NCI-H460 (cell line): ENCODE data around the gene NTSR1. TPM values are rescaled to one million over a fixed set of nuclear protein-coding genes. Genes with fewer than 3 reads are reported as not detected.

Experiments
- DNase-seq: peaks from one replicate; pipeline ENCODE4 v3.0.0-alpha.2; 2016; ENCODE audit warnings: low read depth; ENCODE audit errors: extremely low read depth
- total RNA-seq: library from RNA; depleted of rRNA; stranded (reverse); fragments of >200 nt; shearing (Covaris generic); gene quantifications from 2 replicates; pipeline ENCODE4 v1.2.3, GENCODE V29; 2014

The NTSR1 gene
- total RNA-seq, 1 experiment from 2014 or later = 19.3 TPM

- DNase-seq = no peak
Measured at GRCh38 chr20:62797671-62798532, 89.3 kb downstream of the NTSR1 start.

GRCh38 chr20:62799036-62799435 lies 90.4 kb downstream of the NTSR1 start:
- DNase-seq = no peak

- DNase-seq = no peak
Measured at GRCh38 chr20:62799459-62799858, 90.8 kb downstream of the NTSR1 start.

- no peak for DNase-seq
Measured at GRCh38 chr20:62799873-62800272, 91.2 kb downstream of the NTSR1 start.

GRCh38 chr20:62800314-62801259 lies 92.0 kb downstream of the NTSR1 start:
- DNase-seq = no peak

GRCh38 chr20:62801284-62802010 lies 92.8 kb downstream of the NTSR1 start:
- no peak for DNase-seq

GRCh38 chr20:62802026-62802712 lies 93.5 kb downstream of the NTSR1 start:
- no peak for DNase-seq

- DNase-seq = no peak
Measured at GRCh38 chr20:62804021-62804626, 95.5 kb downstream of the NTSR1 start.

- no peak for DNase-seq
Measured at GRCh38 chr20:62804627-62805154, 96.1 kb downstream of the NTSR1 start, which contains the start of gene OGFR. TSS of gene OGFR (plus strand) at chr20:62804835. CDS start at chr20:62804860, 25 bp downstream.

- no peak for DNase-seq
Measured at GRCh38 chr20:62805155-62805710, 96.6 kb downstream of the NTSR1 start.

GRCh38 chr20:62805711-62806382 lies 97.2 kb downstream of the NTSR1 start:
- DNase-seq = no peak

GRCh38 chr20:62806383-62807050 lies 97.9 kb downstream of the NTSR1 start:
- DNase-seq = no peak

- DNase-seq = no peak
Measured at GRCh38 chr20:62807444-62808210, 99.0 kb downstream of the NTSR1 start.

- peak; percentile 56 for DNase-seq
Measured at GRCh38 chr20:62808211-62808865, 99.7 kb downstream of the NTSR1 start.

- no peak for DNase-seq
Measured at GRCh38 chr20:62809530-62810428, 101.1 kb downstream of the NTSR1 start.

- DNase-seq = no peak
Measured at GRCh38 chr20:62811320-62811719, 102.7 kb downstream of the NTSR1 start.
